Caco-2 (cell line): ENCODE data around the gene KCNG4. TPM values are rescaled to one million over a fixed set of nuclear protein-coding genes. Genes with fewer than 3 reads are reported as not detected.

Experiments
- BruUV-seq: library from RNA; stranded (reverse); fragments of 400-500 nt; replicated peaks from 2 replicates; lab custom pipeline; 2021; lab: Mats Ljungman, UMichigan
- CTCF ChIA-PET: fragments of 300-600 bp; sonication (Branson Sonifier 250); formaldehyde crosslinking; loops from one replicate; lab custom pipeline; 2022; ENCODE audit warnings: antibody characterized with exemption; lab: Charles Lee
- POLR2A ChIA-PET: fragments of 300-600 bp; sonication (Branson Sonifier 250); formaldehyde crosslinking; loops from one replicate; lab custom pipeline; 2022; ENCODE audit warnings: antibody characterized with exemption; lab: Charles Lee
- DNase-seq, 2 experiments: peaks; one replicate each; pipeline versions ENCODE4 v3.0.0 to v3.0.0-alpha.2; 2020 to 2022
- H3K27me3 ChIP-seq: replicated peaks from 2 replicates; pipeline ENCODE4 v1.6.0; 2011; ENCODE audit warnings: low read length; ENCODE audit not compliant: control insufficient read depth, insufficient read depth
- H3K36me3 ChIP-seq: 2 replicates; pipeline ENCODE4 v1.5.1; 2011; ENCODE audit warnings: low read length; ENCODE audit not compliant: control insufficient read depth, insufficient read depth
- H3K4me1 ChIP-seq: fragments of 250-450 bp; sonication (Bioruptor Pico); 2 replicates; pipeline ENCODE4 v1.5.1; 2020; ENCODE audit warnings: mild to moderate bottlenecking
- H3K4me3 ChIP-seq: 2 replicates; pipeline ENCODE4 v1.5.1; 2011; ENCODE audit warnings: low read depth, mild to moderate bottlenecking, control low read depth, low read length
- H3K9me3 ChIP-seq: fragments of 250-450 bp; sonication (Bioruptor Pico); 2 replicates; pipeline ENCODE4 v1.5.1; 2020; ENCODE audit warnings: mild to moderate bottlenecking, moderate library complexity
- H3K27ac Mint-ChIP-seq: one replicate; pipeline ENCODE4 v1.8.0; 2022; ENCODE audit warnings: mixed read lengths; ENCODE audit not compliant: unreplicated experiment
- H3K27me3 Mint-ChIP-seq: one replicate; pipeline ENCODE4 v1.8.0; 2022; ENCODE audit warnings: mixed read lengths; ENCODE audit not compliant: insufficient read depth, unreplicated experiment
- H3K36me3 Mint-ChIP-seq: one replicate; pipeline ENCODE4 v1.8.0; 2022; ENCODE audit warnings: mild to moderate bottlenecking, mixed read lengths; ENCODE audit not compliant: insufficient read depth, unreplicated experiment
- H3K4me1 Mint-ChIP-seq: one replicate; pipeline ENCODE4 v1.8.0; 2022; ENCODE audit warnings: low read depth, mixed read lengths; ENCODE audit not compliant: unreplicated experiment
- H3K4me3 Mint-ChIP-seq: one replicate; pipeline ENCODE4 v1.8.0; 2022; ENCODE audit warnings: mild to moderate bottlenecking, moderate library complexity, mixed read lengths; ENCODE audit not compliant: unreplicated experiment
- H3K9me3 Mint-ChIP-seq: one replicate; pipeline ENCODE4 v1.8.0; 2022; ENCODE audit warnings: mixed read lengths; ENCODE audit not compliant: unreplicated experiment
- CTCF ChIP-seq, 2 experiments: fragments of 200-600 bp in 1 of 2; IDR thresholded peaks; 1 replicate in 1 of 2; 2 replicates in 1 of 2; pipeline versions ENCODE4 v1.5.1 to v1.8.0; 2011 to 2022; ENCODE audit warnings: antibody characterized with exemption in 1 of 2, control low read depth in 1 of 2, inconsistent platforms in 1 of 2, low read depth in 1 of 2, low read length in 1 of 2, mild to moderate bottlenecking in 1 of 2, moderate library complexity in 1 of 2; ENCODE audit not compliant: insufficient read depth in 1 of 2, severe bottlenecking in 1 of 2, unreplicated experiment in 1 of 2
- intact Hi-C: fragments of 100-400 bp; cut with micrococcal nuclease; formaldehyde crosslinking; loops from one replicate; pipeline ENCODE4 v1.10.0; 2022; ENCODE audit not compliant: unreplicated experiment
- total RNA-seq: library from RNA; stranded (reverse); gene quantifications from 2 replicates; pipeline ENCODE4 v1.2.3, GENCODE V29; 2022

The KCNG4 gene
- total RNA-seq, 1 experiment from 2014 or later, result not detected

DNA sequence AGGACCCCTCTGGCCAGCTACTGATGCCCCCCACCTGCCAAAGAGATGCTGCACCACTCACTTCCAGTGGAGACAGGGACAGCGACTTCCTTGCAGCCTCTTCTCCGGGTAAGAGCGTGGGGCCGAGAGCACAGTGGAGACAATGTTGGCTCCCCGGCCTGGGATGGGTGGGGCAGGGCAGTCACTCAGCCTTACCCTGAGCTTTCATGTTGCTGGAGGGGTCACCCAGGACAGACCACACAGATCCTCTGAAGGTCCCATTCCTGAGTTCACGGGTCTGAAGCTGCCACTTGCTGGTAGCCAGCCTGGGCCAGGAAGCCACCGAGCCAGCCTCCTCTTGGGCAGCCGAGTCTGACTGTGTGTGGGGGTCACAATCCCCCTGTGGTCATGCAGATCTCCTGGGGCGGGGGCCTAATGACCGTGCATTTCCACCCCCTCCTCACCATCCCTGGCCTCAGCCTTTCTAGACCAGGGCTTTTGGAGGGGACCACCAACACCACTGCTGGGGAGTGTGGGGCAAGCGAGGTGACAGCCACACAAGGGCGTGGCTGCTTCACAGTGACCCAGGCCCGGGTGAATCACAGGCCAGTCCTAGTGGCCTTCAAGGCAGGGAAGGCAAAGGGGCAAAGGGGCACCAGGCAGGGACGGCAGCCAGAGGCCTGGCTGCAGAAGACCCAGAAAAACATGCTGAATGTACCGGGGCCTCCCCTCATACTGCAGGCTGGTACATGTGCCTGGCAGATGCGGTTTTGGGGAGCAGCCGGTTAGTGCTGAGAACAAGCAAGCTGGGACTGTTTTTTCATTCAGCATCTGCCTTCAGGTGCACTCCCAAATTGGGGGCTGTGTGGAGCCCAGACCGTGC is 63.4 kb downstream of the KCNG4 start:
- CTCF ChIA-PET, result interaction anchor here (0.6 to 1.9 kb wide), 5 partner anchors 10 to 185 kb away, joined by 3 to 12 read pairs (median 4); partner anchors contain the start of genes DNAAF1, HSDL1, MBTPS1 and TAF1C
- H3K36me3 Mint-ChIP-seq, result peaks cover 8% of the 10 kb centered on the region
- Histone ChIP-seq H3K36me3 (no peaks in the 10 kb centered on the region; the same call in none of the 2 replicates), H3K4me3 (no peak overlapping the region), H3K4me1 (peaks cover 16% of the 10 kb centered on the region), H3K9me3 (no peaks in the 10 kb centered on the region), H3K27me3 (no peaks in the 10 kb centered on the region)
- no peaks in the 10 kb centered on the region for H3K4me1 Mint-ChIP-seq
- no peaks in the 10 kb centered on the region for H3K9me3 Mint-ChIP-seq
- intact Hi-C loops, result no loop called here
- H3K4me3 Mint-ChIP-seq, result no peak overlapping the region
- POLR2A ChIA-PET, result no interaction called here
- H3K27ac Mint-ChIP-seq, result no peak overlapping the region
- DNase-seq, result no peak
- TF ChIP-seq CTCF (IDR thresholded peaks at IDR 0.05; ENCODE audit: insufficient read depth in 1 of 2, low read depth in 1 of 2, low read length in 1 of 2, severe bottlenecking in 1 of 2, unreplicated experiment in 1 of 2), result no peak
- H3K27me3 Mint-ChIP-seq, result no peaks in the 10 kb centered on the region
- no TSS peak for BruUV-seq

GRCh38 chr16:84175350-84176081 is 64.3 kb downstream of the KCNG4 start:
- Mint-ChIP-seq H3K9me3 (no peaks in the 10 kb centered on the region), H3K4me3 (no peak overlapping the region), H3K27ac (peak overlapping the region; percentile 36)

More at GRCh38 chr16:84175350-84176081, 64.3 kb downstream of the KCNG4 start:
- Histone ChIP-seq H3K27me3 (no peaks in the 10 kb centered on the region), H3K4me1 (peaks cover 16% of the 10 kb centered on the region), H3K9me3 (no peaks in the 10 kb centered on the region), H3K4me3 (no peak overlapping the region), H3K36me3 (no peaks in the 10 kb centered on the region; the same call in 1 of the 2 replicates)
- DNase-seq, result peak; percentile 70 to 80
- CTCF ChIA-PET, result interaction anchor here (0.6 to 1.9 kb wide), 4 partner anchors 11 to 185 kb away, joined by 3 to 10 read pairs (median 4); partner anchors contain the start of genes MBTPS1 and TAF1C
- intact Hi-C loops, result loop anchor here (1.0 to 2.0 kb wide), 3 partner anchors 30 to 91 kb away; partner anchors contain the start of genes DNAAF1, HSDL1 and MBTPS1
- H3K36me3 Mint-ChIP-seq, result peaks cover 8% of the 10 kb centered on the region
- no TSS peak for BruUV-seq
- peak; percentile 67 to 69 for TF ChIP-seq CTCF (IDR thresholded peaks at IDR 0.05; ENCODE audit: insufficient read depth in 1 of 2, low read depth in 1 of 2, low read length in 1 of 2, severe bottlenecking in 1 of 2, unreplicated experiment in 1 of 2)
- no peaks in the 10 kb centered on the region for H3K4me1 Mint-ChIP-seq
- H3K27me3 Mint-ChIP-seq, result no peaks in the 10 kb centered on the region
- POLR2A ChIA-PET, result no interaction called here
